ENCODE data around the gene SPATA46.

DNA sequence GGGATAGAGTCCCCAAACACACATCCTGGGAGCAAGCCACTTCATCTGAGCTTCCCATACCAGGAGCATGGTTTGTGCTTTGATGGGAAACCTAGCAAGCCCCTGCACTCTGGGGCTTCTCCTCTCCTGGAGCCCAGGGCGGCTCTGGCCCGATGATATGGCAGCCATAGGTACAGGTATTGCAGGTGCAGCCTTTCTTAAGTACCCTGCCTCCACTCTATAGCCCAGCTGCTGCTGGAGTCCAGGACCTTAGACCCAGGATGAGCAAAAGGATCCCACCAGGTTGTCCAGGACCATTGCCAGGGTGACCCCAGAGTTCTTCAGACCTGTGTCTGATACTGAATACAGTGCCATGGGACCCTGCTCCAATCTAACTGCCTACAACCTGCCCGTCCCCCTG is 9.0 kb upstream of the SPATA46 start:
- TF ChIP-seq, protein P1, sequence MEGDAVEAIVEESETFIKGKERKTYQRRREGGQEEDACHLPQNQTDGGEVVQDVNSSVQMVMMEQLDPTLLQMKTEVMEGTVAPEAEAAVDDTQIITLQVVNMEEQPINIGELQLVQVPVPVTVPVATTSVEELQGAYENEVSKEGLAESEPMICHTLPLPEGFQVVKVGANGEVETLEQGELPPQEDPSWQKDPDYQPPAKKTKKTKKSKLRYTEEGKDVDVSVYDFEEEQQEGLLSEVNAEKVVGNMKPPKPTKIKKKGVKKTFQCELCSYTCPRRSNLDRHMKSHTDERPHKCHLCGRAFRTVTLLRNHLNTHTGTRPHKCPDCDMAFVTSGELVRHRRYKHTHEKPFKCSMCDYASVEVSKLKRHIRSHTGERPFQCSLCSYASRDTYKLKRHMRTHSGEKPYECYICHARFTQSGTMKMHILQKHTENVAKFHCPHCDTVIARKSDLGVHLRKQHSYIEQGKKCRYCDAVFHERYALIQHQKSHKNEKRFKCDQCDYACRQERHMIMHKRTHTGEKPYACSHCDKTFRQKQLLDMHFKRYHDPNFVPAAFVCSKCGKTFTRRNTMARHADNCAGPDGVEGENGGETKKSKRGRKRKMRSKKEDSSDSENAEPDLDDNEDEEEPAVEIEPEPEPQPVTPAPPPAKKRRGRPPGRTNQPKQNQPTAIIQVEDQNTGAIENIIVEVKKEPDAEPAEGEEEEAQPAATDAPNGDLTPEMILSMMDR (IDR thresholded peaks at IDR 0.05): no peak
- no peak for TF ChIP-seq POLR2A (IDR thresholded peaks at IDR 0.05)
